ENCODE data around the gene DDX51.

The DDX51 gene

GRCh38 chr12:132114667-132115066 lies 29.5 kb downstream of the DDX51 start:
- no peaks in the 10 kb centered on the region for H3K9me3 ChIP-seq (ENCODE audit: insufficient read depth, low read depth, low read length)
- H4K20me1 ChIP-seq (ENCODE audit: insufficient read depth, low read length, poor library complexity, severe bottlenecking): no peaks in the 10 kb centered on the region
- no peaks in the 10 kb centered on the region for H3K27me3 ChIP-seq (ENCODE audit: insufficient read depth, low read length, poor library complexity, severe bottlenecking)
- no peak overlapping the region for H3K4me3 ChIP-seq (ENCODE audit: low read length, poor library complexity, severe bottlenecking)
- H3K9ac ChIP-seq (ENCODE audit: low read depth, low read length, poor library complexity, severe bottlenecking): no peak overlapping the region
- TF ChIP-seq CTCF (conservative IDR thresholded peaks at IDR 0.05; ENCODE audit: low read length) (no peak), EZH2phosphoT487 (IDR thresholded peaks at IDR 0.05; ENCODE audit: borderline replicate concordance) (no peak)
- no peak overlapping the region for H2AFZ ChIP-seq (ENCODE audit: low read length)
- H3K4me1 ChIP-seq (ENCODE audit: insufficient read depth, low read length, poor library complexity, severe bottlenecking): no peaks in the 10 kb centered on the region
- no peaks in the 10 kb centered on the region for H3K9me2 ChIP-seq (replicated peaks; ENCODE audit: low read depth, low read length)
- H3K36me3 ChIP-seq (ENCODE audit: insufficient read depth, low read length): peaks cover 37% of the 10 kb centered on the region; the same call in 1 of the 2 replicates
- no peak overlapping the region for H3K4me2 ChIP-seq (ENCODE audit: low read depth, low read length, poor library complexity, severe bottlenecking)
- no peaks in the 10 kb centered on the region for H3F3A ChIP-seq (ENCODE audit: low read depth)
- no peaks in the 10 kb centered on the region for H3K79me2 ChIP-seq (ENCODE audit: insufficient read depth, low read length)

GRCh38 chr12:132111654-132112304 lies 32.3 kb downstream of the DDX51 start:
- no peaks in the 10 kb centered on the region for H3K9me2 ChIP-seq (replicated peaks; ENCODE audit: low read depth, low read length)
- H4K20me1 ChIP-seq (ENCODE audit: insufficient read depth, low read length, poor library complexity, severe bottlenecking): no peaks in the 10 kb centered on the region
- no peak overlapping the region for H3K9ac ChIP-seq (ENCODE audit: low read depth, low read length, poor library complexity, severe bottlenecking)
- H3K27me3 ChIP-seq (ENCODE audit: insufficient read depth, low read length, poor library complexity, severe bottlenecking): no peaks in the 10 kb centered on the region
- H2AFZ ChIP-seq (ENCODE audit: low read length): no peak overlapping the region
- no peaks in the 10 kb centered on the region for H3K79me2 ChIP-seq (ENCODE audit: insufficient read depth, low read length)
- H3K4me3 ChIP-seq (ENCODE audit: low read length, poor library complexity, severe bottlenecking): no peak overlapping the region
- H3K4me1 ChIP-seq (ENCODE audit: insufficient read depth, low read length, poor library complexity, severe bottlenecking): no peaks in the 10 kb centered on the region
- peaks cover 42% of the 10 kb centered on the region; the same call in 1 of the 2 replicates for H3K36me3 ChIP-seq (ENCODE audit: insufficient read depth, low read length)
- H3F3A ChIP-seq (ENCODE audit: low read depth): no peaks in the 10 kb centered on the region
- H3K9me3 ChIP-seq (ENCODE audit: insufficient read depth, low read depth, low read length): no peaks in the 10 kb centered on the region
- TF ChIP-seq EZH2phosphoT487 (IDR thresholded peaks at IDR 0.05; ENCODE audit: borderline replicate concordance) (no peak), CTCF (conservative IDR thresholded peaks at IDR 0.05; ENCODE audit: low read length) (no peak)
- no peak overlapping the region for H3K4me2 ChIP-seq (ENCODE audit: low read depth, low read length, poor library complexity, severe bottlenecking)

- Histone ChIP-seq H3K79me2 (ENCODE audit: insufficient read depth, low read length) (no peaks in the 10 kb centered on the region), H4K20me1 (ENCODE audit: insufficient read depth, low read length, poor library complexity, severe bottlenecking) (no peaks in the 10 kb centered on the region), H3K36me3 (ENCODE audit: insufficient read depth, low read length) (peaks cover 42% of the 10 kb centered on the region; the same call in 1 of the 2 replicates), H3K4me2 (ENCODE audit: low read depth, low read length, poor library complexity, severe bottlenecking) (no peak overlapping the region), H3F3A (ENCODE audit: low read depth) (no peaks in the 10 kb centered on the region), H2AFZ (ENCODE audit: low read length) (no peak overlapping the region), H3K4me3 (ENCODE audit: low read length, poor library complexity, severe bottlenecking) (no peak overlapping the region), H3K9ac (ENCODE audit: low read depth, low read length, poor library complexity, severe bottlenecking) (no peak overlapping the region), H3K9me2 (replicated peaks; ENCODE audit: low read depth, low read length) (no peaks in the 10 kb centered on the region), H3K27me3 (ENCODE audit: insufficient read depth, low read length, poor library complexity, severe bottlenecking) (no peaks in the 10 kb centered on the region), H3K4me1 (ENCODE audit: insufficient read depth, low read length, poor library complexity, severe bottlenecking) (no peaks in the 10 kb centered on the region), H3K9me3 (ENCODE audit: insufficient read depth, low read depth, low read length) (no peaks in the 10 kb centered on the region)
- TF ChIP-seq EZH2phosphoT487 (IDR thresholded peaks at IDR 0.05; ENCODE audit: borderline replicate concordance): no peak
- no peak for TF ChIP-seq CTCF (conservative IDR thresholded peaks at IDR 0.05; ENCODE audit: low read length)
Observed at GRCh38 chr12:132110677-132111076, 33.4 kb downstream of the DDX51 start.
